ENCODE data around the gene C20orf96. TPM values are rescaled to one million over a fixed set of nuclear protein-coding genes. Genes with fewer than 3 reads are reported as not detected.

The C20orf96 gene
- total and polyA plus RNA-seq, 12 donors = 2.7 to 20.2 (median 6.3) TPM

DNA sequence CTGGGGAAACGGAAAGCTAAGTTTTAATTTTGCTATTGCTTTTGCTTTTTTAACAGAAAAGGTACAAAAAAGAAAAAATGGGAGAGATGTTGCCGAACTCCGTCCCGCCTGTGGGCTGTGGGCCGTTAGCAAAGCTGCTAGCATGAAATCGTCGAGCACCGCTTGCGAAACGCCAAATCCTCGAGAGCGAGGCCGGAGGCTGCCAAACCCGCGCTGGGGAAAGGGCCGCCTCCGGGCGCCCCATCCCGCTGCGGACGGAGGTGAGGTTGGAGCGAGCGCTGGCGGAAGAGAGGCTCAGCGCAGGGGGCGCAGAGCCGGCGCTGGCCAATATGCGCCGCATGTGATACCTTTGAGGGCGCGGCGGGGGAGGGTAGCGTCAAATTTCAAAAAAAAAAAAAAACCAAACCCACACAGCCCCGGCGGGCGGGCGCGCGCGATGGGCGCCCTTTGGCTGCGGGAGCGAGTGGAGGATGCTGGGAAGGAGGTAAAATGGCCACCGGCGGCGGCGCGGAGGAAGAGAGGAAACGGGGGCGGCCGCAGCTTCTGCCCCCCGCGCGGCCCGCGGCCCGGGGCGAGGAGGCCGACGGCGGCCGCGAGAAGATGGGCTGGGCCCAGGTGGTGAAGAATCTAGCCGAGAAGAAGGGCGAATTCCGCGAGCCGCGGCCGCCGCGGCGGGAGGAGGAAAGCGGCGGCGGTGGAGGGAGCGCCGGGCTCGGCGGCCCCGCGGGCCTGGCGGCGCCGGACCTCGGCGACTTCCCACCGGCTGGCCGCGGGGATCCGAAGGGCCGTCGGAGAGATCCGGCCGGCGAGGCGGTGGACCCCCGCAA lies 6.8 kb upstream of the C20orf96 start, which contains the start of gene ZCCHC3:
ZCCHC3 (plus strand) TSS at position 473 of the 827 bp plus-strand sequence; CDS start at position 490, 17 bp downstream.
- intact Hi-C loops (cut with DNase I) = no loop called here
- Histone ChIP-seq H3K4me3 (peak within 1 kb of the TSS; percentile 14 to 94 (median 70)), H3K4me1 (replicated peaks in 1 of 2) (peaks cover 40% of the 10 kb centered on the region in 2 donors), H3K27ac (peak within 1 kb of the TSS; percentile 88 to 100 (median 98)), H3K9me3 (replicated peaks in 1 of 3) (no peaks in the 10 kb centered on the region), H3K27me3 (no peaks in the 10 kb centered on the region), H3K36me3 (replicated peaks in 1 of 2) (no peaks in the 10 kb centered on the region)
- TF ChIP-seq, protein P1, sequence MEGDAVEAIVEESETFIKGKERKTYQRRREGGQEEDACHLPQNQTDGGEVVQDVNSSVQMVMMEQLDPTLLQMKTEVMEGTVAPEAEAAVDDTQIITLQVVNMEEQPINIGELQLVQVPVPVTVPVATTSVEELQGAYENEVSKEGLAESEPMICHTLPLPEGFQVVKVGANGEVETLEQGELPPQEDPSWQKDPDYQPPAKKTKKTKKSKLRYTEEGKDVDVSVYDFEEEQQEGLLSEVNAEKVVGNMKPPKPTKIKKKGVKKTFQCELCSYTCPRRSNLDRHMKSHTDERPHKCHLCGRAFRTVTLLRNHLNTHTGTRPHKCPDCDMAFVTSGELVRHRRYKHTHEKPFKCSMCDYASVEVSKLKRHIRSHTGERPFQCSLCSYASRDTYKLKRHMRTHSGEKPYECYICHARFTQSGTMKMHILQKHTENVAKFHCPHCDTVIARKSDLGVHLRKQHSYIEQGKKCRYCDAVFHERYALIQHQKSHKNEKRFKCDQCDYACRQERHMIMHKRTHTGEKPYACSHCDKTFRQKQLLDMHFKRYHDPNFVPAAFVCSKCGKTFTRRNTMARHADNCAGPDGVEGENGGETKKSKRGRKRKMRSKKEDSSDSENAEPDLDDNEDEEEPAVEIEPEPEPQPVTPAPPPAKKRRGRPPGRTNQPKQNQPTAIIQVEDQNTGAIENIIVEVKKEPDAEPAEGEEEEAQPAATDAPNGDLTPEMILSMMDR (IDR thresholded peaks at IDR 0.05) = peak in 3 of 6 experiments; percentile 12 to 20 (median 18)
- peak; percentile 62 to 74 for TF ChIP-seq POLR2A (IDR thresholded peaks at IDR 0.05)
- peak; percentile 87 to 94 (median 92) for DNase-seq
- 0% methylated on average over 47 to 98 of the region's 99 CpGs for WGBS, 4 donors

DNA sequence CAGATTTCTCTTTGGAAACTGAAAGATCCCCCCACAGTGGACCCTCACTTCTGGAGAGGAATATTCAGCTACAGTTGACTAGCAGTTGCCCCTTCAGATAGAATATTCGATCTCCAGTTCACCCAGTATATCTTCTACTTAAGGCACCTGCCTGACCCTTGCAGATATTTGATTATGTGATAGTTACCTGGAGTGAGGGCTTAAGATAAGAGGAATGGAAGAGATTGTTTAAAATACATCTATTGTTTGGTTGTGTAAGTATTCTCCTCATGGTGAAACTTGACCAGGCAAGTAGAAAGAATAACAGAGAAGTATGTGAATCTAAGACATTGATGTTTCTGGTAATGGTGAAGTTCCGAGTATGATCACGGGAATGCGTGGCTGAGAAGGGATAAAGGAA lies 5.3 kb upstream of the C20orf96 start:
- no peak for DNase-seq

GRCh38 chr20:294602-295001 lies 4.1 kb upstream of the C20orf96 start:
- no peak for DNase-seq
- intact Hi-C loops (cut with DNase I) = no loop called here
- Histone ChIP-seq H3K27me3 (no peaks in the 10 kb centered on the region), H3K9me3 (replicated peaks in 1 of 3) (no peaks in the 10 kb centered on the region), H3K4me1 (replicated peaks in 1 of 2) (peaks cover 23 to 30% of the 10 kb centered on the region in 2 donors), H3K27ac (no peak overlapping the region), H3K4me3 (no peak overlapping the region), H3K36me3 (replicated peaks in 1 of 2) (no peaks in the 10 kb centered on the region)
- 86 to 93% (median 88%) methylated on average over 5 of the region's 5 CpGs for WGBS, 4 donors
- no peak for TF ChIP-seq POLR2A (IDR thresholded peaks at IDR 0.05)
- TF ChIP-seq, protein P1 (IDR thresholded peaks at IDR 0.05) = no peak

More for the DNA sequence above, 5.3 kb upstream of the C20orf96 start:
- Histone ChIP-seq H3K36me3 (replicated peaks in 1 of 2) (no peaks in the 10 kb centered on the region), H3K9me3 (replicated peaks in 1 of 3) (no peaks in the 10 kb centered on the region), H3K27me3 (no peaks in the 10 kb centered on the region), H3K4me3 (no peak overlapping the region), H3K27ac (no peak overlapping the region), H3K4me1 (replicated peaks in 1 of 2) (peaks cover 30 to 36% of the 10 kb centered on the region in 2 donors)
- intact Hi-C loops (cut with DNase I) = no loop called here
- no peak for TF ChIP-seq POLR2A (IDR thresholded peaks at IDR 0.05)
- TF ChIP-seq, protein P1 (IDR thresholded peaks at IDR 0.05) = no peak
- 91 to 96% (median 94%) methylated on average over 4 of the region's 4 CpGs for WGBS, 4 donors

DNA sequence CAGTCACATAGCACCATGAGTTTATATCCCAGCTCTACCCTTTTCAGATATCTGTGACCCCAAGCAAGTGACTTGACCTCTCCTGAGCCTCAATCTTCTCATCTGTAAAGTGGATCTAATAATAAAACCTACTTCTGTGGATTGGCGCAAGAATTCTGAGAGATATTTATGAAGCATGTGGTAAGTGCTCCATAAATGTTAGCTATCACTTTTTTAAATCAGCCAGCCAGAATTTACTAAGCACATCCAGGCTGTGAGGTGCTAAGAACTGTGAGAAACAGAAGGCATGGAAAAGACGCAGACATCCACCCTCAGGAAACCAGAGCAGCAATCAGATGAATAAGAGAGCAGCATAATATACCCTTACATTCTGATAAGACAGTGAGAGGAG lies 862 bp downstream of the C20orf96 start:
- H3K4me1 ChIP-seq (replicated peaks in 1 of 2) = peaks cover 10 to 15% of the 10 kb centered on the region in 2 donors
- peak overlapping the region in 4 of 5 donors; percentile 56 to 84 (median 74) for H3K27ac ChIP-seq
- intact Hi-C loops (cut with DNase I) = loop anchor here in 1 of 2 donors (10.0 kb wide), 1 partner anchor 45 kb away; no protein-coding TSS in a partner anchor
- H3K4me3 ChIP-seq = peak overlapping the region in 3 of 4 donors; percentile 50 to 72 (median 54)
- TF ChIP-seq, protein P1 (IDR thresholded peaks at IDR 0.05) = no peak
- TF ChIP-seq POLR2A (IDR thresholded peaks at IDR 0.05) = no peak
- H3K27me3 ChIP-seq = no peaks in the 10 kb centered on the region
- DNase-seq = no peak
- H3K9me3 ChIP-seq (replicated peaks in 1 of 3) = no peaks in the 10 kb centered on the region
- H3K36me3 ChIP-seq (replicated peaks in 1 of 2) = no peaks in the 10 kb centered on the region
- 42 to 53% (median 46%) methylated on average over 2 of the region's 2 CpGs for WGBS, 4 donors

Data from adrenal gland (tissue), 12 donors.